Prostate gland (tissue), 2 donors: ENCODE measurements around the gene IL9.

Experiments
- CTCF ChIP-seq, 4 experiments: fragments of 200-600 bp in 2 of 4; fragments of 450-650 bp in 2 of 4; sonication (generic) in 2 of 4; IDR thresholded peaks; 1 replicate in 3 of 4; 2 replicates in 1 of 4; pipeline ENCODE4 v1.5.1; 2016 to 2019; ENCODE audit warnings: antibody characterized with exemption in 4 of 4, mild to moderate bottlenecking in 2 of 4, moderate library complexity in 2 of 4
- POLR2A ChIP-seq: fragments of 450-650 bp; IDR thresholded peaks from one replicate; pipeline ENCODE4 v1.6.1; 2016; ENCODE audit warnings: antibody characterized with exemption, mild to moderate bottlenecking
- POLR2AphosphoS5 ChIP-seq: sonication (generic); formaldehyde crosslinking; IDR thresholded peaks from one replicate; pipeline ENCODE4 v1.6.1; 2017; ENCODE audit warnings: antibody characterized with exemption

- no peak for TF ChIP-seq CTCF (IDR thresholded peaks at IDR 0.05)
- no peak for TF ChIP-seq POLR2A
- TF ChIP-seq POLR2AphosphoS5: no peak
These were observed 19.5 kb downstream of the IL9 start for GRCh38 chr5:135876146-135876545.
